Activated CD8-positive, alpha-beta memory T cell treated with anti-CD3 and anti-CD28 coated beads for 4 hours (primary cell): ENCODE results near the gene CADM1.

ENCODE experiments used
- DNase-seq, 2 donors: peaks; one replicate each; pipeline ENCODE4 v3.0.0-alpha.2; 2020; ENCODE audit warnings: low read depth in 2 of 2

Gene CADM1

DNA sequence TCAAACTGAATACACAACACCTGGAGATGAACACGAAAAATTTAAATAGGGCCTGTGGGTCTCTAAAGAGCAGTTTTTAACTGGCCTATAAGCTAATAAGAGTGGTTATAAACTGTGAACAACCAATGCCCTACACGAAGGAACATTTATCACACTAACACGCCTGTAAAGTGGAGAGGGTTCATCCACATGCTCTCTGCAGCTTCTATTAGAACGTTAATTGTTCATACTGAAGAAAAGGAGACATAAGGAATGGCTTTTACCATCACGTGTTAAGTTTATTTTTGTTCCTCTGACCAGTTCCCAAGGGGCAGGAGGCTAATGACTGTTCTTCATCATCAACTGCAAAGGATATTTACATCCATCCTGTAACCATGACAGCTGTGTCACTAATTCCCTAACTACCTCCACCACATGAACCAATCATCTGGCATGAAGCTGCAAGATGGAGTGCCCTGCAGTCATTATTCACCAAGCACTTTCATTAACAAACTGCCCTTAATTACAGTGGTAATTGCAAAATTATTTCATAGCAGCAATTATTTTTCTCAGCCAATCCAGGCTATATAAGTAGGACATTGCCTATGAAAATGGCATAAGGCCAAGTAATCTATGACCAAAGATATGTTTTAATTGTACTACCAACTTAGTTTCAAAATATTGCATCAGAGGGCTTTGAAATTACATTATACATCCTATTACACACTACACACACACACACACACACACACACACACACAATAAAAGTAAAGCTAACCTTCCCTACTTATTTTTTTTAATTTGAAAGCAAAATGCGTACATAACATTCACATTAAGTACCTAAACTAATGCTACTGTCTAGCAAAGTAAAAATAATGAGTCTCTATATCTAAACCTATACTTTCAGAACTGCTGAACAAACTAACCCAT lies 186.7 kb downstream of the CADM1 start:
- no peak for DNase-seq

GRCh38 chr11:115316696-115317095 lies 187.5 kb downstream of the CADM1 start:
- no peak for DNase-seq

DNA sequence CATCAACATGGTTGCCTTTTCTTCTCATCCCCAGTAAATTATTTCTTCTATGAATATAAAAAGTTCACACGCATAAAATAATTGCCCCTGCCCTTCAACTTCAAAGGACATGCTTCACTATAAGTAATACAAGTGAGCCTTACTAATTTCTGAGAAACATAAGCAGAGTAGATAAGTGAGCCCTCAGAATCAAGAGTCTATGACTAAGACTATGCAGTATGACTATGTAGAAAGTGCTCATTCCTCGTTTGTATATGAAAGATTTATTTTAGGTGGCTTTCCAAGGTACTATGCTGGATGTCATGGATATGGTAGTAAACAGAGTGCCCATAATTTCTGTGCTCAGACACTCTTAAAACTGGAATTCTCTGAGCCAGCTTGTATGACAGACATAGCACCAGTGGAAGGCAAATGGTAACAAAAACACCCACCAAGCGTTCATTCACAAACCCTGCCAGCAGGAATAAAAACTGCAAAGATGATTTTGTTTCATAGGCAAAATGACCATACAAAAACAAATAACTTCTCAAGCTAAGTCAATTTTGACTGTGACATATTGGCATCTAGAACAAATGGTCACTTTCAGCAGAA lies 189.8 kb downstream of the CADM1 start:
- no peak for DNase-seq

DNA sequence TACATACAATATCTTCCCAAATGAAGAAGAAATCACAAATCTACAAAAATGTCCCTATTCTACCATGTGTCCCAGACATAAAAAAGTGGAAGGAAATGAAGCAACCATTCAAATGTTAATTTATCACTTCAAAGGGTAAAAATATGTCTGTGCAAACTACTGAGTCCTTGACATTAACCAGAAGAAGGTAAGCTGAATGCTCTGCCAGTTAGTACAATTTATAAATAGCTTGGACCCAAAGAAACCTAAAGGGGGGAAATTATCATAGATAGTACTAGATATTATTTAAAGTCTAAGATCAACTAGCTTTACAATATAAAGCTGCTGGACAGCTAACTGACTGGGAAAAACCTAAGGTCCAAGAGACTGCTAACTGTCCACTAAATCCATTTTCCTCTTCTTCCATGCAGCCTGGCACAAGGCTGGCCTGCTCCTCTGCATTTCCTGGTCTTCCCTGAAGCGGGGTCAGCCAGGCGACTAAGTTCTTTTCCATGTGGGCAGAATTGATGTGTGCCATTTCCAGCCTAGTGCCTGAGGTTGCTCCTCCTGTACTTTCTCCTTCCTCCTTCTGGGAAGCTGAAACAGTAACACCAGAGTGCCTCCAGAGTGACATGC lies 190.9 kb downstream of the CADM1 start:
- DNase-seq: no peak

DNA sequence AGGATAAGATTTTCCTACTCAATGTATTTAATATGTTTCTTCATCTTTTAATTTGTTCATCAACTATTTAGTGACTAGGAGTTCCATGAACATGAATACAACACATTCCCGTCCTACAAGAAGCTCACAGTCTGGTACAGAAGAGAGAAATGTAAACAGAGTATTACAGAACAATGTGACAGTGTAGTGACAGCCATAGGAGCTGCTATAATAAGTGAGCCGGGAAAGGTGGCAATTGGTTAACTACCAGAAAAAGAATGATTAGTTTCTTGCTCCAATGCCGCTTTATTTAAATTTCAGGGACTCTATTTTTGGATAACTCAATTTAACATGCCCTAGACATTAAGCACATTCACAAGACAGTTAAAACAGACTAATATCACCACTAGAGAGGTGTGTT lies 192.3 kb downstream of the CADM1 start:
- DNase-seq: no peak

- no peak for DNase-seq
These were observed 197.5 kb downstream of the CADM1 start for GRCh38 chr11:115306689-115307088.

- DNase-seq: no peak
These were observed 199.3 kb downstream of the CADM1 start for GRCh38 chr11:115304774-115305472.

GRCh38 chr11:115303929-115304531 lies 200.2 kb downstream of the CADM1 start:
- no peak for DNase-seq

DNA sequence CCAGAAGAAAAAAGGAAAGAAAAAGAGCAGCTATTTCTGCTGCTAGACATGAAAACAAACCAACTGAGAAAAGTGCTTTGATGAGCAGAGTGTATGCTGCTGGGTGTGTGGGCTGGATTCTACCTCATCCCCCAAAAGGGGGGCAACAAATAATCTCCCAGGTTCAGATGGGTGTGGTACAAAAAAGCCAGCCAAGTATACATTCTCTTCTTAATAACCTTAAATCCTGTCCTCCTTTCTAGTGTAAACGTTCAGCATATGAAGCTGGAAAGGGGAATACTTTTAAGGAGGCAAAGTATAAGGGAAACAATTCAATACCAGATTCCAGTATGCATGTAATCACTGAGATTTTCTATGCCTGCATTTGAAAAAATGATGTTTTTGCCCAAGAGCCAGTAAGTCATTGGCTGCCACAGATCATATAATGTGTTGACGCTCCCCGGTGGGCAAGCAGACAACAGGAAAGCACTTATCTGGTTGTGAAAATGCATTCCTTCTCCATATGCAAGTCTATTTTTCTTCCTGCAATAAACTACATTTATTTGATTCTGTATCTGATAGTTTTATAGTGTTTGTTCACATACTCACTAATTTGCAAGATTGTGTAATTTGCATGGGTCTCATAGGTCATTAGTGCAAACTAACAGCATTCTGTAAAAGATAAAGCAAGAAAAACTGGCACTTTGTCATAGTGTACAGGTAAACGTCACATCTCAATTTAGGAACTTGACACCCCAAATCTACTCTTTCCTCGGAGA lies 201.1 kb downstream of the CADM1 start:
- DNase-seq: no peak

- no peak for DNase-seq
These were observed 203.4 kb downstream of the CADM1 start for GRCh38 chr11:115300660-115301428.

GRCh38 chr11:115298300-115299012 lies 205.8 kb downstream of the CADM1 start:
- no peak for DNase-seq

DNA sequence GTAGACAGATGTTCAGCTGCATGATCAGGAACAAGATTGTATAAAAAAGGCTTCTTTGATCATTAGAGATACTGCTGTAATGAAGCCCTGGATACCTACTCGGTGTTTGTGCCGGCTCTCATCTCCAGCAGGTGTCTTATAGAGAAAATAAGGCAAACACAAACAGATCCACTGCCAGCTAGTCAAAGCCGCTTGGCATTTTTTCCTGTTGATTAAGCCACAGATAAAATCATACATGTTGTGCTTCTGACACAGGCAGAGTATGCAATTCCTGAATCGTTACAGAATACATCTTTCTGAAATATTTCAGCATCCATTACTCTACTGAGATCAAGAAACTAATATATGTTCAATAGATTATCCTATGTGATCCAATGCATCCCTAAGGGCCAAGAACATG lies 206.9 kb downstream of the CADM1 start:
- DNase-seq: no peak

GRCh38 chr11:115291325-115291724 lies 212.9 kb downstream of the CADM1 start:
- no peak for DNase-seq

DNA sequence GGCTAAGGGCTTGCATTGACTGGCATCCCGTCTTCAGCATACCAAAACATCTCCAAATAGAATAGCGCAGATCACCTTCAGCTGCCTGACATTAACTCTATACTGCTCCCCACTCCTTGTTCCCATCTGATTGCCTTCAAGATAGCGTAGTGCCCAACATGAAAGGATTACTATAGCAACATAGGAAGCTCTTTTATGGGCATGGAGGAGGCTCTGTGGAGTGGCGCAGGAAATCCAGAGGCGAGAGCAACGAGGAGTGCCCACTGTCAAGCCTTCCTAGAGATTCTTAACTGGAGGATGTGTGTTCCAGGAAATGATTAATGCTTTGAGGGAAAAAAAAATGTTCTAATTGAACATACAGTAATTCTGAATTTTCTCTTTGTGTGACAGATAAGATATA lies 213.3 kb downstream of the CADM1 start:
- DNase-seq: no peak

DNA sequence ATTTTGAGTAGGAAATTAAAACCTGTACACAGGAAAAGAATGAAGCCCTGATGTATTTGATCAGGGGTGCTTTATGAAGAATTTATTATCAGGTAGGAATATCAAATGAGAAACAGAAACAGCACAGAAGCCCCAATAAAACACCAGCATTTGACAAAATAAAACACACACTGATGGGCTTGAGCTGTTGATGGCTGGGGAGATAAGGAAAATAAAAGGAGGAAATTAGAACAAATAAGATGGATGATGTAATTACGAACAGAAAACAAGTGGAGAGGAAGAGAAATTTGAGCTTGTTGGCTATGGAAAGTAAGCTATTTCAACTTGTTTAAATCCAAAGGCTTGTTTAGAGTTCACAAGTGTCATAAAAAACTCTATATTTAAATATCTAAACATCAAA lies 213.7 kb downstream of the CADM1 start:
- DNase-seq: no peak

DNA sequence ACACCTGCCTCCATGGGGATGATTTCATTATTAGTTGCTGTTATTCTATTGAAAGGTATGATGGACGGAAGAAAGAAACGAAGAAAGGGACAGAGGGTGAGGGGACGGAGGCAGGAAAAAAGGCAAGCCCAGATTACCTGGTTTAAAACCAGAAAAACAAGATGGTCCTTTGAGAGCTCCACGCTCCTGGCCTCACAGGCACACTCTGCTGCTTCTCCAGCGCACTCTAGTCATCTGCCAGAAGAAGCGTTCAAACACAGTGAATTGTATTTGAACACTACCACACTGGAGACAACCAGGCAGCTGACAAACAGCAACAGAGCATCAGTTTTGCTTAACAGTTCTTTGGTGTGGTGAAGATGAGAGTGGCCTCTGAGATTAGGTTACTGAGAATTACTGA lies 216.9 kb downstream of the CADM1 start:
- no peak for DNase-seq

DNA sequence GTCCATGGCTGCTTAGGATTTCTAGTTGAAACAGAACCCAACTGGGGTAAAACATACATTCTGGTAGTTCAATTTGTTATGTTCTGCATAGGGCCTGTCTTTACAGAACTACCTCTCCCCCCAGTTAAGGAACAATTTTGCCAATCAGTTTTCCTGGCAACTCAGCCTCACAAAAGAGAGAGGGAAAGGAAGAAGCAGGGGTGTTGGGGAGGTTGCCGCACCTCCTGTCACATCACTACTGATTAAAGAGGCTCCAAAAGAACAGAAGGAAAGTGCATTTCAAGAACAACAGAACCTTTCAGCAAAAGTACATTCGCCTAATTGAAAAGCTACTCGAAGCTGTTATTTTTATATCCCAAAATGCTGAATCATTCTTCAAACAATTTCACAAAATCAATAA lies 217.6 kb downstream of the CADM1 start:
- no peak for DNase-seq

- DNase-seq: no peak
These were observed 219.4 kb downstream of the CADM1 start for GRCh38 chr11:115284773-115285172.

GRCh38 chr11:115282923-115283322 lies 221.3 kb downstream of the CADM1 start:
- DNase-seq: no peak

GRCh38 chr11:115280775-115281174 lies 223.4 kb downstream of the CADM1 start:
- no peak for DNase-seq
